ENCODE measurements around the gene ZNF136. TPM values are rescaled to one million over a fixed set of nuclear protein-coding genes. Genes with fewer than 3 reads are reported as not detected.

The ZNF136 gene
- total and polyA plus RNA-seq, 10 of the 15 experiments (the other 5 are each of a cell fraction or from before 2014, with no cell fraction given): 2.8 to 7.8 (median 6.7) TPM

DNA sequence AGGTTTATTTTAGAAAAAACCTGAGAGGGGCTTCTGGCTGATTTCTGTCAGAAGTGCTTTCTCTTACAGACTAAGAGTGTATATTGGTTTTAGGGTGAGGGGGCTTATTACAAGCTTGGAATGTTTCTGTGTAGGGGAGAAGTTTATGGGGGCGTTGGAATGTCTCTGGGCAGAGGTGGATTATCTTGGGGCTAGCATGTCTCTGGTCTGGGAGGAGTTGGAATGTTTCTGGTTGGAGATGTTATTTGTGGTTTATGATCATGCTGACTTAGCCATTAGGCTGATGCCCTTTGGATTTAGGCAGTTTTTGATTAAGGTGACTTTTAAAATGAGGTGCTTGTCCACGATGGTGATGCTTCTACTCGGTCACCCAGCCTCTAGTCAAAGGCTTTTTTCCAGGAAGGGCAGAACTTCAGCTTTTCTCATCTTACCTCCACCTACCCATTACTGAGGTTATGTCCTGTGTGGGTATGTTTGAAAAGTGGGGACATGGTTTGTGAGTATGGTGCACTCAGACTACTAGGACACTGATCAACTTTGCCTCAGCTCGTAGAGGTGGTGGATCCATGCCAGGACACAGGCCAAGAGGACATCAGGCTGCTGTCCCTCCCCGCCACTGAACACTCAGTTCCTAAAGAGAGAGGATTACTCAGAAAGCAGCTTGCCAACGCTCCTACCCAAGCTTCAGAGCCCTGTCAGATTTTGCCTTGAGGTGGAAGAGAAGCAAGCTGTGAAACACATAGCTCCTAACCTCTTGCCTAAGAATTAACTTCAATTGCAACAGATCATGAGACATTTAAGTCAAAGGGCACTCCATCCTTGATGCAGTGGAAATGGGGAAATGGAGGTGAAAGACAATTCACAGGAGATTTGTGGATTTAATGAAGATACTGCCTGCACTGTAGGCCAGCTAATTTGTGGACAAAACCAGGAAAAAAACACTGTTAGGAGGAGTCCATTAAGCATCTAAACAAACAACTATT, 68.1 kb downstream of the ZNF136 start:
- no peak overlapping the region for H3K4me3 ChIP-seq
- no peaks in the 10 kb centered on the region for H3K27me3 ChIP-seq (replicated peaks in 1 of 2; ENCODE audit: control insufficient read depth in 2 of 2, insufficient read depth in 2 of 2, low read length in 1 of 2)
- no peak overlapping the region for H3K9ac ChIP-seq (ENCODE audit: control insufficient read depth, insufficient read depth, low read length)
- intact Hi-C loops (cut with micrococcal nuclease; ENCODE audit: unreplicated experiment): no loop called here
- DNase-seq (ENCODE audit: low read depth, low spot score) (no peak), FAIRE-seq (no peak), ATAC-seq (no peak)
- no peaks in the 10 kb centered on the region for H4K20me1 ChIP-seq (ENCODE audit: control insufficient read depth, insufficient read depth)
- H3K27ac ChIP-seq (ENCODE audit: control insufficient read depth, insufficient read depth): no peak overlapping the region
- RAD21 ChIA-PET (ENCODE audit: unreplicated experiment): no interaction called here
- H3K36me3 ChIP-seq (ENCODE audit: control insufficient read depth in 2 of 2, insufficient read depth in 2 of 2, low read length in 1 of 2): no peaks in the 10 kb centered on the region
- SMC1A ChIA-PET (ENCODE audit: uncharacterized antibody, unreplicated experiment): no interaction called here
- in situ Hi-C loops (cut with MboI): no loop called here
- CTCF ChIA-PET: interaction anchor here (0.6 kb wide), 1 partner anchor 80 kb away, joined by 3 read pairs; no protein-coding TSS in a partner anchor
- H3K4me2 ChIP-seq (ENCODE audit: control insufficient read depth, insufficient read depth): no peak overlapping the region
- no peak overlapping the region for H2AFZ ChIP-seq (ENCODE audit: control insufficient read depth, low read depth, low read length)
- peaks cover 6% of the 10 kb centered on the region; the same call in 2 of the 3 replicates for H3K9me3 ChIP-seq (replicated peaks; ENCODE audit: control insufficient read depth, insufficient read depth, low read length)
- H3K4me1 ChIP-seq (ENCODE audit: control insufficient read depth, insufficient read depth, low read length): no peaks in the 10 kb centered on the region
- 56% methylated on average over 6 of the region's 6 CpGs for WGBS (ENCODE audit: insufficient coverage, insufficient replicate concordance, low lambda C conversion rate, missing lambda C conversion rate)
- POLR2A ChIA-PET: no interaction called here
- BruUV-seq (replicated peaks): no TSS peak
- TF ChIP-seq, protein P1, sequence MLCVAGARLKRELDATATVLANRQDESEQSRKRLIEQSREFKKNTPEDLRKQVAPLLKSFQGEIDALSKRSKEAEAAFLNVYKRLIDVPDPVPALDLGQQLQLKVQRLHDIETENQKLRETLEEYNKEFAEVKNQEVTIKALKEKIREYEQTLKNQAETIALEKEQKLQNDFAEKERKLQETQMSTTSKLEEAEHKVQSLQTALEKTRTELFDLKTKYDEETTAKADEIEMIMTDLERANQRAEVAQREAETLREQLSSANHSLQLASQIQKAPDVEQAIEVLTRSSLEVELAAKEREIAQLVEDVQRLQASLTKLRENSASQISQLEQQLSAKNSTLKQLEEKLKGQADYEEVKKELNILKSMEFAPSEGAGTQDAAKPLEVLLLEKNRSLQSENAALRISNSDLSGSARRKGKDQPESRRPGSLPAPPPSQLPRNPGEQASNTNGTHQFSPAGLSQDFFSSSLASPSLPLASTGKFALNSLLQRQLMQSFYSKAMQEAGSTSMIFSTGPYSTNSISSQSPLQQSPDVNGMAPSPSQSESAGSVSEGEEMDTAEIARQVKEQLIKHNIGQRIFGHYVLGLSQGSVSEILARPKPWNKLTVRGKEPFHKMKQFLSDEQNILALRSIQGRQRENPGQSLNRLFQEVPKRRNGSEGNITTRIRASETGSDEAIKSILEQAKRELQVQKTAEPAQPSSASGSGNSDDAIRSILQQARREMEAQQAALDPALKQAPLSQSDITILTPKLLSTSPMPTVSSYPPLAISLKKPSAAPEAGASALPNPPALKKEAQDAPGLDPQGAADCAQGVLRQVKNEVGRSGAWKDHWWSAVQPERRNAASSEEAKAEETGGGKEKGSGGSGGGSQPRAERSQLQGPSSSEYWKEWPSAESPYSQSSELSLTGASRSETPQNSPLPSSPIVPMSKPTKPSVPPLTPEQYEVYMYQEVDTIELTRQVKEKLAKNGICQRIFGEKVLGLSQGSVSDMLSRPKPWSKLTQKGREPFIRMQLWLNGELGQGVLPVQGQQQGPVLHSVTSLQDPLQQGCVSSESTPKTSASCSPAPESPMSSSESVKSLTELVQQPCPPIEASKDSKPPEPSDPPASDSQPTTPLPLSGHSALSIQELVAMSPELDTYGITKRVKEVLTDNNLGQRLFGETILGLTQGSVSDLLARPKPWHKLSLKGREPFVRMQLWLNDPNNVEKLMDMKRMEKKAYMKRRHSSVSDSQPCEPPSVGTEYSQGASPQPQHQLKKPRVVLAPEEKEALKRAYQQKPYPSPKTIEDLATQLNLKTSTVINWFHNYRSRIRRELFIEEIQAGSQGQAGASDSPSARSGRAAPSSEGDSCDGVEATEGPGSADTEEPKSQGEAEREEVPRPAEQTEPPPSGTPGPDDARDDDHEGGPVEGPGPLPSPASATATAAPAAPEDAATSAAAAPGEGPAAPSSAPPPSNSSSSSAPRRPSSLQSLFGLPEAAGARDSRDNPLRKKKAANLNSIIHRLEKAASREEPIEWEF (IDR thresholded peaks at IDR 0.05; ENCODE audit: insufficient replicate concordance, low read depth, low read length): no peak
- TF ChIP-seq ZZZ3 (IDR thresholded peaks at IDR 0.05; ENCODE audit: control insufficient read depth, insufficient read length, low read depth) (no peak), NFXL1 (IDR thresholded peaks at IDR 0.05; ENCODE audit: borderline replicate concordance) (no peak), NBN (IDR thresholded peaks at IDR 0.05) (no peak), BRCA1 (IDR thresholded peaks at IDR 0.05; ENCODE audit: low read depth, low read length) (no peak)
- TF ChIP-seq, protein P2, sequence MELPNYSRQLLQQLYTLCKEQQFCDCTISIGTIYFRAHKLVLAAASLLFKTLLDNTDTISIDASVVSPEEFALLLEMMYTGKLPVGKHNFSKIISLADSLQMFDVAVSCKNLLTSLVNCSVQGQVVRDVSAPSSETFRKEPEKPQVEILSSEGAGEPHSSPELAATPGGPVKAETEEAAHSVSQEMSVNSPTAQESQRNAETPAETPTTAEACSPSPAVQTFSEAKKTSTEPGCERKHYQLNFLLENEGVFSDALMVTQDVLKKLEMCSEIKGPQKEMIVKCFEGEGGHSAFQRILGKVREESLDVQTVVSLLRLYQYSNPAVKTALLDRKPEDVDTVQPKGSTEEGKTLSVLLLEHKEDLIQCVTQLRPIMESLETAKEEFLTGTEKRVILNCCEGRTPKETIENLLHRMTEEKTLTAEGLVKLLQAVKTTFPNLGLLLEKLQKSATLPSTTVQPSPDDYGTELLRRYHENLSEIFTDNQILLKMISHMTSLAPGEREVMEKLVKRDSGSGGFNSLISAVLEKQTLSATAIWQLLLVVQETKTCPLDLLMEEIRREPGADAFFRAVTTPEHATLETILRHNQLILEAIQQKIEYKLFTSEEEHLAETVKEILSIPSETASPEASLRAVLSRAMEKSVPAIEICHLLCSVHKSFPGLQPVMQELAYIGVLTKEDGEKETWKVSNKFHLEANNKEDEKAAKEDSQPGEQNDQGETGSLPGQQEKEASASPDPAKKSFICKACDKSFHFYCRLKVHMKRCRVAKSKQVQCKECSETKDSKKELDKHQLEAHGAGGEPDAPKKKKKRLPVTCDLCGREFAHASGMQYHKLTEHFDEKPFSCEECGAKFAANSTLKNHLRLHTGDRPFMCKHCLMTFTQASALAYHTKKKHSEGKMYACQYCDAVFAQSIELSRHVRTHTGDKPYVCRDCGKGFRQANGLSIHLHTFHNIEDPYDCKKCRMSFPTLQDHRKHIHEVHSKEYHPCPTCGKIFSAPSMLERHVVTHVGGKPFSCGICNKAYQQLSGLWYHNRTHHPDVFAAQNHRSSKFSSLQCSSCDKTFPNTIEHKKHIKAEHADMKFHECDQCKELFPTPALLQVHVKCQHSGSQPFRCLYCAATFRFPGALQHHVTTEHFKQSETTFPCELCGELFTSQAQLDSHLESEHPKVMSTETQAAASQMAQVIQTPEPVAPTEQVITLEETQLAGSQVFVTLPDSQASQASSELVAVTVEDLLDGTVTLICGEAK (IDR thresholded peaks at IDR 0.05; ENCODE audit: borderline replicate concordance): no peak
- TF ChIP-seq, protein P3, sequence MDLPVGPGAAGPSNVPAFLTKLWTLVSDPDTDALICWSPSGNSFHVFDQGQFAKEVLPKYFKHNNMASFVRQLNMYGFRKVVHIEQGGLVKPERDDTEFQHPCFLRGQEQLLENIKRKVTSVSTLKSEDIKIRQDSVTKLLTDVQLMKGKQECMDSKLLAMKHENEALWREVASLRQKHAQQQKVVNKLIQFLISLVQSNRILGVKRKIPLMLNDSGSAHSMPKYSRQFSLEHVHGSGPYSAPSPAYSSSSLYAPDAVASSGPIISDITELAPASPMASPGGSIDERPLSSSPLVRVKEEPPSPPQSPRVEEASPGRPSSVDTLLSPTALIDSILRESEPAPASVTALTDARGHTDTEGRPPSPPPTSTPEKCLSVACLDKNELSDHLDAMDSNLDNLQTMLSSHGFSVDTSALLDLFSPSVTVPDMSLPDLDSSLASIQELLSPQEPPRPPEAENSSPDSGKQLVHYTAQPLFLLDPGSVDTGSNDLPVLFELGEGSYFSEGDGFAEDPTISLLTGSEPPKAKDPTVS (IDR thresholded peaks at IDR 0.05; ENCODE audit: low read depth, low read length): no peak
- H3K79me2 ChIP-seq (ENCODE audit: control insufficient read depth, insufficient read depth, low read length): no peaks in the 10 kb centered on the region
